ENCODE data around the gene STOX2. TPM values are rescaled to one million over a fixed set of nuclear protein-coding genes. Genes with fewer than 3 reads are reported as not detected.

The STOX2 gene
- total and polyA plus RNA-seq, 9 donors = 3.8 to 9.7 (median 6.6) TPM

DNA sequence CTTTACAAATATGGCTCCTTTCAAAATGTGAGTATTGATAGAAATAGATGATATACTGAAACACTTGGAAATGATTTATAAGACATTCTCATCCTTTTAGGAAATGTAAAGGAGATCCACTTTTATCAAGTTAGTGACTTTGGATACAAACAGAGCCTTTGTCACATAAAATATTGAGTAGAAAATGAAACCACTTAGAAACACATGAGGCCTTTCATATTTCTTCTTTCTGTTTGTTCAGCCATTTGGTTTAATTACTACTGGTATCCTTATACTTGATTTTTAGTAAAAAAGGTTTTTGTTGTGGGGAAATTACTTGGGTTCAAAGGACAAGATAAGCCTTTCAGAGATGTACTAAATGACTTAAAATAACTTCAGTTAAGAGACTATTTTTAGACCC, 4.1 kb downstream of the STOX2 start:
- Histone ChIP-seq H3K4me1 (ENCODE audit: control insufficient read depth, insufficient read depth, low read length) (peaks cover 12% of the 10 kb centered on the region), H3K27me3 (ENCODE audit: control insufficient read depth, insufficient read depth, low read length) (peaks cover 4% of the 10 kb centered on the region), H3K27ac (ENCODE audit: low read length) (no peak overlapping the region), H3K36me3 (ENCODE audit: control insufficient read depth, insufficient read depth, low read length) (no peaks in the 10 kb centered on the region), H3K4me3 (ENCODE audit: low read length) (no peak overlapping the region), H3K9me3 (replicated peaks; ENCODE audit: control insufficient read depth, low read depth, low read length) (no peaks in the 10 kb centered on the region)
- DNase-seq = no peak

DNA sequence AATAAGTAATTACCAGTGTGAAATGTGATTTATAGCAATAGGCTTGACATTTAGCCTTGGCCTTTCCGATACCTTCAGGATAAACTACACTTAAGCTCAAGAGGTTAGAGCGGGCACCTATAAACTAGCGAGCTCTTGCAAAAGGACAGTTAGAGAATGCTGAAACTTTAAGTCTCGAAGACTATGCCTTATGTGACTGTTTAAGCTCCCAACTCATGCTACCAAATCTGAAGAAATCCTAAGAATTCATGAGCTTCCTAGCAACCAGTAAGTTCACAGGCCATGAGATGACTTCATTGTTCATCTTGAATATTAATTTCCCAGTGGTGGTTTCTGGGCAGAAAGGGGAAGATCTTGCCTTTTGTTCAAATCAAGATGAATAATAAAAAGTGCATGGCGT, 4.7 kb downstream of the STOX2 start:
- peaks cover 4% of the 10 kb centered on the region for H3K27me3 ChIP-seq (ENCODE audit: control insufficient read depth, insufficient read depth, low read length)
- peaks cover 9% of the 10 kb centered on the region for H3K4me1 ChIP-seq (ENCODE audit: control insufficient read depth, insufficient read depth, low read length)
- H3K36me3 ChIP-seq (ENCODE audit: control insufficient read depth, insufficient read depth, low read length) = no peaks in the 10 kb centered on the region
- H3K9me3 ChIP-seq (replicated peaks; ENCODE audit: control insufficient read depth, low read depth, low read length) = no peaks in the 10 kb centered on the region
- DNase-seq = no peak
- no peak overlapping the region for H3K4me3 ChIP-seq (ENCODE audit: low read length)
- H3K27ac ChIP-seq (ENCODE audit: low read length) = no peak overlapping the region
- 72% methylated on average over 3 of the region's 5 CpGs for WGBS (ENCODE audit: insufficient coverage)

DNA sequence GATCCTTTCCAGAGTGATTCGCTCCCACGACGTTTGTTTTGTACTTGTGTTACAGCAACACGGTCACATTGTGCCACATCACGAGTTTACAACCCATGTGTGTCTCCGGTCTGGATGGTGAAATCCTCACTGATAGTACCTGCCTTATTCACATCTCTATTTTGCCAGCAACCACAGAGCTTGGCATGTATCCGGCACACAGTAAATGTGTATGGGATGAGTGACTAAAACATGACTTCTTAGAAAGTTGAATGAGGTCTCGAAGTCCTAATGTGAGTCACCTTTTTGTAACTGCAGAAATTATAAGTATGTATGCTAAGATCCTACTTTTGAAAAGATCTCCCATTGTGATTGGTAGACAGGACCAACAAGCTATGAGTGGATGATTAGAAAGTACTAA, 7.5 kb downstream of the STOX2 start:
- WGBS (ENCODE audit: insufficient coverage) = 97% methylated on average over 8 of the region's 8 CpGs
- H3K36me3 ChIP-seq (ENCODE audit: control insufficient read depth, insufficient read depth, low read length) = no peaks in the 10 kb centered on the region
- no peaks in the 10 kb centered on the region for H3K27me3 ChIP-seq (ENCODE audit: control insufficient read depth, insufficient read depth, low read length)
- DNase-seq = no peak
- H3K9me3 ChIP-seq (replicated peaks; ENCODE audit: control insufficient read depth, low read depth, low read length) = no peaks in the 10 kb centered on the region
- H3K4me1 ChIP-seq (ENCODE audit: control insufficient read depth, insufficient read depth, low read length) = peaks cover 2% of the 10 kb centered on the region
- no peak overlapping the region for H3K27ac ChIP-seq (ENCODE audit: low read length)
- no peak overlapping the region for H3K4me3 ChIP-seq (ENCODE audit: low read length)

DNA sequence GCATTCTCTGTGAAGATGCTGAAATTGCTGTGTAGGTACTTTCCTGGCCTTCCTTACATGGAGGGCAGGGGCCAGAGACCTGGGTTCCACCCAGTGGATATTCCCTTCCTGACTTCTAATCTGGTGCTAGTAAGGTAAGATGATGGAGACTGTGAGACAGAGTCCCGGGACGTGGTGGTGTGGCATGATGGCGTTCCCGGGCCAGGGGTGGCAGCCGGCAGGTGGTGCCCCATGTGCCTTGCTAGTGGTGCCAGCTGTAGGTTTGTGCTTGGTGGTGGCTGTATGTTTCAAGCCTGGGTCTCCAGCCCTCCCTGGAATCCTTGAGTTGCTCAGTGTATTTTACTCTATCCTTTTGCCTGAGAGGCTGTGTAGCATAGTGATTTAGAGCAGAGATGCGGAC, 10.9 kb downstream of the STOX2 start:
- H3K4me3 ChIP-seq (ENCODE audit: low read length) = no peak overlapping the region
- H3K4me1 ChIP-seq (ENCODE audit: control insufficient read depth, insufficient read depth, low read length) = peaks cover 9% of the 10 kb centered on the region
- no peak overlapping the region for H3K27ac ChIP-seq (ENCODE audit: low read length)
- no peak for DNase-seq
- H3K36me3 ChIP-seq (ENCODE audit: control insufficient read depth, insufficient read depth, low read length) = no peaks in the 10 kb centered on the region
- H3K27me3 ChIP-seq (ENCODE audit: control insufficient read depth, insufficient read depth, low read length) = no peaks in the 10 kb centered on the region
- no peaks in the 10 kb centered on the region for H3K9me3 ChIP-seq (replicated peaks; ENCODE audit: control insufficient read depth, low read depth, low read length)
- WGBS (ENCODE audit: insufficient coverage) = 93% methylated on average over 3 of the region's 6 CpGs

DNA sequence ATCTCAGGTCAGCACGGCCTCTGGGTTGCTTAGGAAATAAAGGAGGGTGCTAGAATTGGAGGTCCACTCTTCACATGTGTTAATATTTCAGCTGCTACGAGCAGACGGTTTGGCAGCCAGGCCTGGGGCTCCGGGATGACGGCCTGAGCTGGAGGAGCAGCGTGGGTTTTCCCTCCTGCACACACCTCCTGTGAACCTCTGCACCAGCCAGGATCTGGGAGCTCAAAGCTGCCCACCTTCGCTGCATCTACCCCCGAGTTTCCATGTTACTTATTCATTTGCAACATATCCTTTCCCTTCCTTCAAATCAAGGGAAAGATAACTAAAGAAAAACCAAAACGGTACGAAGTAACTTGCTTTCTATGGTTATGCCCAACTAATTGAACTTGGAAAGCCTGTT, 13.6 kb downstream of the STOX2 start:
- H3K4me3 ChIP-seq (ENCODE audit: low read length) = no peak overlapping the region
- DNase-seq = peak; percentile 35
- H3K4me1 ChIP-seq (ENCODE audit: control insufficient read depth, insufficient read depth, low read length) = peaks cover 9% of the 10 kb centered on the region
- no peaks in the 10 kb centered on the region for H3K9me3 ChIP-seq (replicated peaks; ENCODE audit: control insufficient read depth, low read depth, low read length)
- H3K36me3 ChIP-seq (ENCODE audit: control insufficient read depth, insufficient read depth, low read length) = no peaks in the 10 kb centered on the region
- 32% methylated on average over 8 of the region's 10 CpGs for WGBS (ENCODE audit: insufficient coverage)
- H3K27me3 ChIP-seq (ENCODE audit: control insufficient read depth, insufficient read depth, low read length) = no peaks in the 10 kb centered on the region
- H3K27ac ChIP-seq (ENCODE audit: low read length) = no peak overlapping the region

DNA sequence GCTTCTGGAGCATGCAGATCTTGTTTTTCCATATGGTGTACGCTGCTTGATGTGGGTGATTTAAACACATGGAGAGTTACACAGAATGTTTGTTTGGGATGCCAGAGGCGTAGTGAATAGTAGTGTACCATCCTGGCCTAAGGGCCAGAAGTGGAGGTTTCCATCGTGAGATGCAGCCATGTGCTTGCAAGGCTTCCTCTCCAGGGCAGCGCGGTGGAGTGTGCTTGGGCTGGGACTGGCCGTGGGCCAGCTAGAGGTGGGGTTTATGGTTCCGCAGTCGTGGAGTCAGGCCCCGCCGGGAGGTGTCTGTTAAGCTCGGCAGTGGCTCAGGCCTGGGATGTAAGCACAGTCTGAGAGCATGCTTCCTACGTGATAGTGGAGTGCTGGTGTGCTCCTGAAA, 14.0 kb downstream of the STOX2 start:
- no peak overlapping the region for H3K27ac ChIP-seq (ENCODE audit: low read length)
- H3K36me3 ChIP-seq (ENCODE audit: control insufficient read depth, insufficient read depth, low read length) = no peaks in the 10 kb centered on the region
- peaks cover 9% of the 10 kb centered on the region for H3K4me1 ChIP-seq (ENCODE audit: control insufficient read depth, insufficient read depth, low read length)
- WGBS (ENCODE audit: insufficient coverage) = 21% methylated on average over 11 of the region's 12 CpGs
- H3K27me3 ChIP-seq (ENCODE audit: control insufficient read depth, insufficient read depth, low read length) = no peaks in the 10 kb centered on the region
- H3K9me3 ChIP-seq (replicated peaks; ENCODE audit: control insufficient read depth, low read depth, low read length) = no peaks in the 10 kb centered on the region
- peak; percentile 62 for DNase-seq
- no peak overlapping the region for H3K4me3 ChIP-seq (ENCODE audit: low read length)

DNA sequence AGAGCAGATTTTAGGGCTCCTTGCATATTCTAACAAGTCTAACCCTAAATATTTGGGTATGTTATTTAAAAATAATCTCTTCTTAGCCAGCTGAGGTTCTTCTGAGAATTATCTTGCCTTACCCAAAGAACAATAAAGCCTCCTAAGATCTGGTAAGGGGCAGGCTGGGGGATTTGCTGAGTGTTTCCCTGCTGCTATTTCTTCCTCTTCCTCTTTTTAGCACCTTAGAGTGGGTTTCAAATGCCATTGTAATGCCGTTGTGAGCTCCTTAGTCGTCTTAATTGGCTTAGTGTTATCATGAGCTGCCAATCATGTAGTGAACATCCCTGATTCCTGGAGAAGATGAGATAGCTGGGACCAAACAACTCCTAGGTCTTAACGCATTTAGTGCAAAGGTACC, 15.4 kb downstream of the STOX2 start:
- DNase-seq = no peak
- Histone ChIP-seq H3K4me3 (ENCODE audit: low read length) (no peak overlapping the region), H3K36me3 (ENCODE audit: control insufficient read depth, insufficient read depth, low read length) (no peaks in the 10 kb centered on the region), H3K9me3 (replicated peaks; ENCODE audit: control insufficient read depth, low read depth, low read length) (no peaks in the 10 kb centered on the region), H3K4me1 (ENCODE audit: control insufficient read depth, insufficient read depth, low read length) (peaks cover 9% of the 10 kb centered on the region), H3K27me3 (ENCODE audit: control insufficient read depth, insufficient read depth, low read length) (no peaks in the 10 kb centered on the region), H3K27ac (ENCODE audit: low read length) (no peak overlapping the region)
- WGBS (ENCODE audit: insufficient coverage) = no CpG with 5 or more reads among the region's 3 CpGs

DNA sequence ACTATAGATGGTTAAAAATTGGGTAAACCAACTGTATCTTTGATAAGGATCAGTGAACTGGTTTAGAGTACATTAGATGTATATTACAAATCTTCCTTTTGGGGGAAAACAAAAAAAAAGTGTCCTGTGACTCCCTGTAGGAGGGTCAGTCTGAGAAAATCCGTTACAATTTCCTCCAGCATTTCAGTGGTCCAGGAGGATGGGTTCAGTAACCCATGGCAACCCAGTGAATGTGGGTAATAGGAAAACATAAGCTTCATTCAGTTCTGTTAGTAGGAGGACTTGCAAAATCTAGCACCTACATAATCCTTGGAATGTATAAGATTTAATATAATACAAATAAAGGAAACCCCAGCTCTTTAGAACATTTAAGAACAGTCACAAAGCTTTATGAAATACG, 16.2 kb downstream of the STOX2 start:
- no peak for DNase-seq
- Histone ChIP-seq H3K4me3 (ENCODE audit: low read length) (no peak overlapping the region), H3K27ac (ENCODE audit: low read length) (no peak overlapping the region), H3K9me3 (replicated peaks; ENCODE audit: control insufficient read depth, low read depth, low read length) (no peaks in the 10 kb centered on the region), H3K27me3 (ENCODE audit: control insufficient read depth, insufficient read depth, low read length) (no peaks in the 10 kb centered on the region), H3K4me1 (ENCODE audit: control insufficient read depth, insufficient read depth, low read length) (peaks cover 9% of the 10 kb centered on the region), H3K36me3 (ENCODE audit: control insufficient read depth, insufficient read depth, low read length) (no peaks in the 10 kb centered on the region)
- no CpG with 5 or more reads among the region's 2 CpGs for WGBS (ENCODE audit: insufficient coverage)

DNA sequence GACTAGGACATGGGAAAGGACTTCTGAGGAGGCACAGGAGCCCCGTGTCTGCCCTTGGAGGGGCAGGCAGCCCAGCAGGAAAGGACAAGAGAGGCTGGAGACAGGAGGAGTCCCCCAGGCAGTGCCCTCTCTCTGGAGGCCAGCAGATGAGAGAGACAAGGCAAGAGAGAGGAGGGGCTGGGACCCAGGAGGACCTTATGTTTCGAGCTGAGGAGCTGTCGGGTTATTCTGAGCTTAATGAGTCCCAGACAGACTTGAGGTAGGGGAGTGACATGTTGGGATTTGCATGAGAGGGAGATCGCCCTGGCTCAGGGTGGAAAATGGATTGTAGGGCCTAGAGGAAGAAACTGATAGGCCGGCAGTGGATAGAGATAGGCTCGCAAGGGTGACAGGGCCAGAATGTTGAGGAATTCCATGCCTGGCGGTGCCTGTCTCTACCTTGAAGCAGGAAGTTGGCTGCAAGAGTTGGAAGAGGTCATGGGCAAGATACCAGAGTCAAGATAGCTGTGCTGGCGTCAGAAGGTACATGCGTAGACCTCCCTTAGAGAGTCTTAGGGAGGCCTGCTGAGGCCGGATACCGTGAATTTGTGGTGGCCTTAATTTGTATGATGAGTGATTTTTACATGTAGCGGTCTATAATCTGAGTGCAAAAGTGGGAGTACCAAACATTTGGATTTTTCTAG, 19.4 kb downstream of the STOX2 start:
- Histone ChIP-seq H3K36me3 (ENCODE audit: control insufficient read depth, insufficient read depth, low read length) (no peaks in the 10 kb centered on the region), H3K27ac (ENCODE audit: low read length) (no peak overlapping the region), H3K4me3 (ENCODE audit: low read length) (no peak overlapping the region), H3K9me3 (replicated peaks; ENCODE audit: control insufficient read depth, low read depth, low read length) (no peaks in the 10 kb centered on the region), H3K4me1 (ENCODE audit: control insufficient read depth, insufficient read depth, low read length) (peaks cover 2% of the 10 kb centered on the region), H3K27me3 (ENCODE audit: control insufficient read depth, insufficient read depth, low read length) (no peaks in the 10 kb centered on the region)
- no peak for DNase-seq
- WGBS (ENCODE audit: insufficient coverage) = 90% methylated on average over 9 of the region's 12 CpGs

DNA sequence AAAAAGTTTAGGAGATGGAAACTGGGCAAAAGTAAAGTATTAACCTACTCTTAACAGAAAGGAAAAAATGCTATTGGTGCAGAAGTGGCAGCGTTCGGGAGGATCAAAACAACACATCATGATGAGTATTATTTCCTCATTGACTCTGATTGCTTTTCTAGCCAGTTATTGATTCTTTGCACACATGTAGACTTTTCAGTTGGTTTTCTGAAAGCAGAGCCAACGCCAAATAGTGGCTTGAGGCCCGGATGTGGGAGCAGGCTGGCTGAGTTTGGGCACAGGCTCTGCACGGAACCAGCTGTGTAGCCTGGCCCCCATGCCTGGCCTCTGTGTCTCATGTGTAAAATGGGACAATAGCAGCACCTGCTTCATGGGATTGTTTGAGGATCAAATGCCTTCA, 21.8 kb downstream of the STOX2 start:
- Histone ChIP-seq H3K9me3 (replicated peaks; ENCODE audit: control insufficient read depth, low read depth, low read length) (no peaks in the 10 kb centered on the region), H3K4me1 (ENCODE audit: control insufficient read depth, insufficient read depth, low read length) (no peaks in the 10 kb centered on the region), H3K4me3 (ENCODE audit: low read length) (no peak overlapping the region), H3K36me3 (ENCODE audit: control insufficient read depth, insufficient read depth, low read length) (no peaks in the 10 kb centered on the region), H3K27me3 (ENCODE audit: control insufficient read depth, insufficient read depth, low read length) (no peaks in the 10 kb centered on the region), H3K27ac (ENCODE audit: low read length) (no peak overlapping the region)
- no peak for DNase-seq
- 88% methylated on average over 3 of the region's 5 CpGs for WGBS (ENCODE audit: insufficient coverage)

DNA sequence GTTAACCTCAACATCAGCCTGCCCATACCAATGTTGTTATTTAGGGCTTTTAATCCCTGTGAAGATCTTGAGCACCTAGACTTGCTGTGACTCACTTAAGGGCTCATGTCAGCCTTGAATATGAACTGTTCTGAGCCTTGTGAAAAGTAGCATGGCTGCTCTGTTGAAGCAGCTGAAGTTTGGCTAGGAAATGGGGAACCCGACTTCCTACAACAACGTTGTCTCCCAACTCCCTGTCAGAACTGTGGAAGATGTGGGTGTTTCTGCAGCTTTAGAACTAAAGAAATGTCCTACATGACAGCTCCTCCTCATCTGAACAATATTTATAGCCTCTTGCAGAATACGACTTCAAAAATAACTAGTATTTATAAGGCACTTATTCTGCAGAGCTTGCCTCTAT, 27.5 kb downstream of the STOX2 start:
- no peak overlapping the region for H3K27ac ChIP-seq (ENCODE audit: low read length)
- no peak for DNase-seq
- WGBS (ENCODE audit: insufficient coverage) = no CpG with 5 or more reads among the region's 3 CpGs
- no peaks in the 10 kb centered on the region for H3K4me1 ChIP-seq (ENCODE audit: control insufficient read depth, insufficient read depth, low read length)
- no peak overlapping the region for H3K4me3 ChIP-seq (ENCODE audit: low read length)
- H3K9me3 ChIP-seq (replicated peaks; ENCODE audit: control insufficient read depth, low read depth, low read length) = no peaks in the 10 kb centered on the region
- H3K27me3 ChIP-seq (ENCODE audit: control insufficient read depth, insufficient read depth, low read length) = no peaks in the 10 kb centered on the region
- no peaks in the 10 kb centered on the region for H3K36me3 ChIP-seq (ENCODE audit: control insufficient read depth, insufficient read depth, low read length)
